Sigmoid colon (tissue), 4 donors: ENCODE results near the gene PRELID3B.

Experiments used
- CTCF ChIP-seq, 4 experiments: fragments of 450-650 bp in 3 of 4; fragments of 200-600 bp in 1 of 4; IDR thresholded peaks; one replicate each; pipeline ENCODE4 v1.5.1; 2016 to 2019; ENCODE audit warnings: antibody characterized with exemption in 4 of 4, mild to moderate bottlenecking in 3 of 4, moderate library complexity in 2 of 4
- POLR2AphosphoS5 ChIP-seq, 4 donors: sonication (generic); formaldehyde crosslinking; IDR thresholded peaks; one replicate each; pipeline ENCODE4 v1.6.1; 2017; ENCODE audit warnings: antibody characterized with exemption in 4 of 4

- TF ChIP-seq POLR2AphosphoS5 (IDR thresholded peaks at IDR 0.05), result no peak
- TF ChIP-seq CTCF (IDR thresholded peaks at IDR 0.05), result no peak
Measured at GRCh38 chr20:59024111-59024530, 18.5 kb downstream of the PRELID3B start.
